HL-60/S4 treated with retinoic acid at 250 ng/mL for 4 days and 3 days (cell line): Measurements from ENCODE around the gene HTT.

ENCODE experiments used
- in situ Hi-C: fragments of 300-500 bp; cut with MboI; formaldehyde crosslinking; loops from 2 replicates; pipeline ENCODE4 v1.7.0; 2022; ENCODE audit warnings: low sequenced_read_pairs

Gene HTT

DNA sequence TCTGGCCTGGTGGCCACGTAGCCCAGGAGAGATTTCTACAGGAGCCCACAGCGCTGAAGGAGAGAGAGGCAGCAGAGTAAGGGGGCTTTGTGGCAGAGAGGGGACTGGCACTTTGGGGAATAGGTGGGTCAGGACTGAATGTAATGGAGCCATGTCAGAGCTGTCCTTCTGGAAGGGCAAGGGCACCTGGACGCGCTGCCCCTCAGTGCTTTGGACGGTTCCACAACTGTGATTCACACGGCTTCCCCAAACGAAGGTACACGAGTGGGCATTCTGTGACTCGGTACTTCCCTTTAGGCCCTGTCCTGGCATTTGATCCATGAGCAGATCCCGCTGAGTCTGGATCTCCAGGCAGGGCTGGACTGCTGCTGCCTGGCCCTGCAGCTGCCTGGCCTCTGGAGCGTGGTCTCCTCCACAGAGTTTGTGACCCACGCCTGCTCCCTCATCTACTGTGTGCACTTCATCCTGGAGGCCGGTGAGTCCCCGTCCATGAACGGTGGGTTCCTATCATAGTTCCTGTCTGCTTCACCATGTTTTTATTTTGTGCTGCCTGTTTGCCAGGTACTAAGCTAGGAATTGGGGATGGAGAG, 139.3 kb downstream of the HTT start:
- in situ Hi-C loops = no loop called here

DNA sequence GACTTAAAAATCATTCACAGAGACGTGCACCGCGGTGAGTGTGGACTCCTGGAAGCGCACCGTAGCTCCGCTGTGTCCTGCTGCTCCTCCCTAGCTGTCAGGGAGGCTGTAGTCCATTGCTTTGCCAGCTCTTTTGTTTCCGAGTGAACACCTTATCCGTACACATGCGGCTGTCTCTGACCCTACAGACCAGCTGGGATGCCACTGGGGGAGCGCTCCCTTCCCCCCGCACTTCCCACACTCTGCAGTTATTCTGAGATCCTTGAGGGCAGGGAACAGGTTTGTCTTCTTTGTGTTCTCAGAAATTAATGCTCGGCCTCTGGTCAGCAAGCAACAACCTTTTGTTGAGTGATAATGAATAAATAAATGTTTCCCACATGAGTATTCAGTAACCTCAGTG, 140.8 kb downstream of the HTT start:
- in situ Hi-C loops = no loop called here

DNA sequence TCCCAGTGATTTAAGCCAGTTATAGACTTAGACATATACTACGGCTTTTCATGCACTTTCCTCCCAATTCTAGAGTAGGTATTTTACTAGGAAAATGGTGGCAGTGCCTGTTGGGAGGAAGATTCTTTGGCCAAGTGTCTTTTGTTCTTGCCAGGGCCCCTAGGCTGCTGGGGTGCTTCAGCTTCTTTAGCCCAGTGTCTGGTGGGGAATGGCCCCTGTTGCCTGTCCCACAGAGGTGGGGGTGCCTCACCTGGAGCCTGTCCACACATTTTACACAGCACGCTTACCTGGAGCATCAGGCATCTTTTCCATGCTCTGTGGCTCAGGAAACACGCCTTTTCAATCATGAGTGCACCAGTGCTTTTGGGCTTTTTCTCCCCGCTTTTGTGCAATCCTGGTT, 141.3 kb downstream of the HTT start:
- in situ Hi-C loops = no loop called here

DNA sequence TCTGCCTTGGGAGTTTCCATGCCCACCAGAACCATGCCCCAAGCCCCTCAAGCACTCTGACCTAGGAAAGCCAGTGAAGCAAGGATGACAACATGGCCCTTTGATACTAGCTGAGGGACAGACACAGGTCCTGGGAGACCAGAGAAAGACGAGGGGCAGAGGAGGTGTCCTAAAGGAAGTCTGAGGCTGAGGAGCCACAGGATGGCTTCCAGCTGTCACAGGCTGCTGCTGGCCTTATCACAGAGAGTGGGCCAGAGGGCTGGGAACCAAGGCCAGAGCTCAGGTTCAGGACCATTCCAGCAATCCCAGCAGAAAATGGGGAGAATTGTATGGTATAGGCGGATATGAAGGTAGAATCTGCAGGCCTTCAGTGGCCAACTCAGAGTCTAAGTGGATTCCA, 142.8 kb downstream of the HTT start:
- in situ Hi-C loops = no loop called here

- in situ Hi-C loops = no loop called here
These were observed 143.3 kb downstream of the HTT start for GRCh38 chr4:3217771-3218170.

GRCh38 chr4:3218824-3219760, 144.6 kb downstream of the HTT start:
- in situ Hi-C loops = no loop called here

GRCh38 chr4:3219761-3220475, 145.4 kb downstream of the HTT start:
- in situ Hi-C loops = no loop called here

- in situ Hi-C loops = no loop called here
These were observed 146.1 kb downstream of the HTT start for GRCh38 chr4:3220476-3221183.

DNA sequence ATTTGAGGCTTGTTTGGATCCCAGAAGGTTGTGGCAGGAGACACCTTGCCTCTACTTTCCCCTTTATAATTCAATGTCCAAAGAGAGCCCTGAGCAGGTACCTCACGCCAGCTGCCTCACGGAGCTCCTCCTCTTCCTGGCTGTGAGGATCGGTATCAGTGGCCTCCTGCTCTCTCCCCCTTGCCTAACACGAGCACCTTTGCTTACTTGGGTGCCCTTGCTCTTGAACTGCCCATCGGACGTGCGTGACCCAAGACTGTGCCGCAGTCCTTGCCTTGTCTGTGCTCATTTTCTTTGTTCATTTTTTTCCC, 146.7 kb downstream of the HTT start:
- in situ Hi-C loops = no loop called here

GRCh38 chr4:3221996-3222395, 147.5 kb downstream of the HTT start:
- in situ Hi-C loops = no loop called here

DNA sequence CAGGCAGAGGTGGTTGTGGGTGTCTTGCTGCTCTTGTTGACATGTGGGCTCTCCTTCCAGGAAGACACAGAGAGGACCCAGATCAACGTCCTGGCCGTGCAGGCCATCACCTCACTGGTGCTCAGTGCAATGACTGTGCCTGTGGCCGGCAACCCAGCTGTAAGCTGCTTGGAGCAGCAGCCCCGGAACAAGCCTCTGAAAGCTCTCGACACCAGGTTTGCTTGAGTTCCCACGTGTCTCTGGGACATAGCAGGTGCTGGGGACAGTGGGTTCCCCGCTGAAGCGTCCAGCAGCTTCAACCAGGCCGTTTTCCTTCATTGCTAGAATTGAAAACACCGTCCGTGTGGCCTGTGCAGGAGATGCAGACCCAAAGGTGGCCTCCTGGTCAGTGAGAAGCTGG, 148.9 kb downstream of the HTT start:
- in situ Hi-C loops = no loop called here

DNA sequence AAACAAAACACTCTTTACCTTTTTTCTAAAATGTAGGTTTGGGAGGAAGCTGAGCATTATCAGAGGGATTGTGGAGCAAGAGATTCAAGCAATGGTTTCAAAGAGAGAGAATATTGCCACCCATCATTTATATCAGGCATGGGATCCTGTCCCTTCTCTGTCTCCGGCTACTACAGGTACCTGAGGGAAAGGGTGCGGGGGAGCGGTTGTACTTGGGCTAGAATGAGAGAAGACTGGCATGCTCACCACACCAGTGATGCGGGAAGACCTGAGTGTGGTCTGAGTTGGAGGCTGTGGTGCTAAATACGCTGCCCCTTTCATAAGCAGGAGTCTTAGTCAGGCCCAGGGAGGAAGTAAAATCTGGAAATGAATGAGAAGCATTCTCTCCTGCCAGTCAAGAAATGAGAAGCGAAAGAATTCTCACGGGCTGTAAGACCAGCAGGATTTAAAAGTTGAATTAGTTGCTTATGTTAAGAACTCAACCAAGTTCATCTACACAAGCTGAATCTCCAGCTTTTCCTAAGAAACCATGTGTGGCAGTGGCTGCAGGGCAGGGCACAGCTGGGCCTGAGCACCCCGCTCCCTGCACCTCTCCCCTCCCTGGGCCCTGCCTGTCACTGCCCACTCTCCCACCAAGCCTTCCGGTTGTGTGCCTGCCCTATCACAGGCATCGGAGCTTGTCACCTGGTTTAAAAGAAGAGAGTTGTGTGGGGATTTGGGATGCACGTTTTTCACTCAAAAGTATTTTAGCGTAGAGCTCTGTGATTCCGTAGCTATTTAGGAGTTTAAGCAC, 149.7 kb downstream of the HTT start:
- in situ Hi-C loops = no loop called here

GRCh38 chr4:3225071-3225850, 150.8 kb downstream of the HTT start:
- in situ Hi-C loops = no loop called here

GRCh38 chr4:3225936-3226335, 151.5 kb downstream of the HTT start:
- in situ Hi-C loops = no loop called here

DNA sequence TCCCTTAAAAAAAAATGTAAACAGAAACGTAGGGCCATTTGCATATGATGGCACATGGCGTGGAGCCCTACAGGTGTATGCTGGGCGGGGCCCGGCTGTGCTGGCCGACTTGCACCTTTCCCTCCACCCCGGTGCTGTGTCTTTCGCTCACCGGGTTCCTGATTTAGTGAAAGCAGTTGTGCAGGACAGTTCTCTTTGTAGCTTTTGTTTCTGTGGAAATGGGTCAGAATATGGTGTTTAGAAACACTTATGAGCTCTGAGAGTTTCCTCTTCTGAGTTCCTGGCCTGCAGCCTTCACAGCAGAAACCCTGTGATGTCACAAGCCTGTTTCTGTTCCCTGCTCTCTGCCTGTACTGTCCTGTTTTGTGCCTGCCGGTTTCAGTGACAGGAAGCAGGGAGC, 152.0 kb downstream of the HTT start:
- in situ Hi-C loops = no loop called here

DNA sequence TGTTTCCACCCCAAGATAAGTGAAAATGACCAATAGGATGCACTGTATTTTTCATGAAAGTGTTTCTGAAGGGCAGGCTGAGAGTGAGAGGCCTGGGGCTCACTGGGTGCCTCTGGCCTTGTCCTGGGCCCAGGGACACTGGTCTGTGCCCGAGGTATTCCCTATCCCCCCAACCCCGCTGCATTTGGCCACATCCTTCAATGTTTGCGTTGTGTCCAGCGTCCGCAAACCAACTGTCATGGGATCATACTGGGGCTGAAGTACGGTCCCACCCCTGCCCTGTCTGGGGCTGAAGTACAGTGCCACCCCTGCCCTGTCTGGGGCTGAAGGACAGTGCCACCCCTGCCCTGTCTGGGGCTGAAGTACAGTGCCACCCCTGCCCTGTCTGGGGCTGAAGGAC, 152.5 kb downstream of the HTT start:
- in situ Hi-C loops = no loop called here

DNA sequence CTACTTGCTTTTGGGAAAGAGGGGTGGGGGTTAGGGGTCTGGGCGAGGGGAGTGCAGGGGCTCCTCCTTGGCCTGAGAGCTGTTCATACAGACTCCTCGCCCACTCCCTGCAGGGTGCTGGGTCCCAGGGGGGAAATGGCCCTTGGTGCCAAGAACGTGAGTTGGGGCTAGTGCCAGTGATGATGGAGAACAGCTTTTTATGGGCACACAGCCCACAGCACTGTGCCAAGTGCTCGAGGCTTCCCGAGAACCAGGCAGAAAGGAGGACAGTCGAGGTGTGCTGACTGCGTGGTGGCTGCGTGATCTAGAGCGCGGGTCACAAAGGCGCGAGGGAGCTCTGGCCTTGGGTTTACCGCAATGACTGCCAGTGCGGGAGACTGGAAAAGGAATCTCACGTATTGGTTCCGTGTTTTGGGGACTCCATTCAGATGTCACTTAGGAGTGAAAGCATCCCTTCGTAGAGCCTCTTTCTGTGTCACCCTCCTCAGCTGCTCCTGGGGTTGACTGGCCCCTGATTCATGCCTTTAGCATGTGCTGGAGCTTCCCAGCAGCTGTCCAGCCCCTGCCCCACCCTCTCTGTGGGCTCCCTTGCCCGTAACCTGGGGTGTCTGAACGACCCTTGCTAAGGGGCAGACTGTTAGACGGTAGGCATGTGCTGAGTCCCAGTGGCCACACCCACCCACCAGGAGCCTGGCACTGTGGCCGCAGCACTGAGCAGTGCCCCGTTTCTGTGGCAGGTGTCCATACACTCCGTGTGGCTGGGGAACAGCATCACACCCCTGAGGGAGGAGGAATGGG, 153.6 kb downstream of the HTT start:
- in situ Hi-C loops = no loop called here

- in situ Hi-C loops = no loop called here
These were observed 154.4 kb downstream of the HTT start for GRCh38 chr4:3228881-3229280.

GRCh38 chr4:3229328-3229727, 154.8 kb downstream of the HTT start:
- in situ Hi-C loops = no loop called here
